IPS-15b (cell line): ENCODE measurements around the gene RPRD1B.

ENCODE experiments used
- H3K27me3 ChIP-seq: one replicate; pipeline ENCODE4 v1.6.1; 2013; ENCODE audit warnings: low read length; ENCODE audit not compliant: control insufficient read depth, insufficient read depth
- H3K36me3 ChIP-seq: one replicate; pipeline ENCODE4 v1.6.1; 2013; ENCODE audit warnings: low read length; ENCODE audit not compliant: control insufficient read depth, insufficient read depth
- H3K4me1 ChIP-seq: one replicate; pipeline ENCODE4 v1.6.1; 2013; ENCODE audit warnings: mild to moderate bottlenecking, low read length; ENCODE audit not compliant: control insufficient read depth, insufficient read depth
- H3K4me3 ChIP-seq: one replicate; pipeline ENCODE4 v1.5.1; 2013; ENCODE audit warnings: low read depth, low read length
- H3K9ac ChIP-seq: one replicate; pipeline ENCODE4 v1.6.1; 2013; ENCODE audit warnings: low read depth, mild to moderate bottlenecking, low read length
- H3K9me3 ChIP-seq: one replicate; pipeline ENCODE4 v1.6.1; 2013; ENCODE audit warnings: mild to moderate bottlenecking, low read length; ENCODE audit not compliant: control insufficient read depth, insufficient read depth

Gene RPRD1B

GRCh38 chr20:38132156-38132909 lies 98.8 kb downstream of the RPRD1B start:
- H3K4me1 ChIP-seq: no peaks in the 10 kb centered on the region
- no peak overlapping the region for H3K4me3 ChIP-seq
- H3K9me3 ChIP-seq: no peaks in the 10 kb centered on the region
- no peak overlapping the region for H3K9ac ChIP-seq
- no peaks in the 10 kb centered on the region for H3K36me3 ChIP-seq
- H3K27me3 ChIP-seq: no peaks in the 10 kb centered on the region

- no peak overlapping the region for H3K9ac ChIP-seq
- H3K4me1 ChIP-seq: no peaks in the 10 kb centered on the region
- H3K27me3 ChIP-seq: no peaks in the 10 kb centered on the region
- H3K4me3 ChIP-seq: no peak overlapping the region
- H3K9me3 ChIP-seq: no peaks in the 10 kb centered on the region
- H3K36me3 ChIP-seq: no peaks in the 10 kb centered on the region
These were observed 99.5 kb downstream of the RPRD1B start for GRCh38 chr20:38132910-38133501.

GRCh38 chr20:38133680-38134426 lies 100.3 kb downstream of the RPRD1B start:
- Histone ChIP-seq H3K36me3 (no peaks in the 10 kb centered on the region), H3K4me1 (no peaks in the 10 kb centered on the region)

GRCh38 chr20:38134427-38135270 lies 101.1 kb downstream of the RPRD1B start:
- no peak overlapping the region for H3K4me3 ChIP-seq
- H3K27me3 ChIP-seq: no peaks in the 10 kb centered on the region
- H3K36me3 ChIP-seq: no peaks in the 10 kb centered on the region
- no peak overlapping the region for H3K9ac ChIP-seq
- H3K4me1 ChIP-seq: no peaks in the 10 kb centered on the region
- no peaks in the 10 kb centered on the region for H3K9me3 ChIP-seq

More at GRCh38 chr20:38133680-38134426, 100.3 kb downstream of the RPRD1B start:
- no peaks in the 10 kb centered on the region for H3K9me3 ChIP-seq
- H3K4me3 ChIP-seq: no peak overlapping the region
- H3K27me3 ChIP-seq: no peaks in the 10 kb centered on the region
- H3K9ac ChIP-seq: no peak overlapping the region

- no peaks in the 10 kb centered on the region for H3K9me3 ChIP-seq
- H3K4me3 ChIP-seq: no peak overlapping the region
- H3K27me3 ChIP-seq: no peaks in the 10 kb centered on the region
- no peak overlapping the region for H3K9ac ChIP-seq
- H3K36me3 ChIP-seq: no peaks in the 10 kb centered on the region
- H3K4me1 ChIP-seq: peaks cover 2% of the 10 kb centered on the region
These were observed 101.7 kb downstream of the RPRD1B start for GRCh38 chr20:38135271-38135650.

GRCh38 chr20:38135651-38136420 lies 102.3 kb downstream of the RPRD1B start:
- no peaks in the 10 kb centered on the region for H3K9me3 ChIP-seq
- peaks cover 2% of the 10 kb centered on the region for H3K4me1 ChIP-seq
- H3K36me3 ChIP-seq: no peaks in the 10 kb centered on the region
- no peak overlapping the region for H3K9ac ChIP-seq
- H3K27me3 ChIP-seq: no peaks in the 10 kb centered on the region
- H3K4me3 ChIP-seq: no peak overlapping the region

GRCh38 chr20:38136421-38137245 lies 103.1 kb downstream of the RPRD1B start:
- no peak overlapping the region for H3K4me3 ChIP-seq
- no peak overlapping the region for H3K9ac ChIP-seq
- no peaks in the 10 kb centered on the region for H3K9me3 ChIP-seq
- peaks cover 2% of the 10 kb centered on the region for H3K4me1 ChIP-seq
- no peaks in the 10 kb centered on the region for H3K27me3 ChIP-seq
- no peaks in the 10 kb centered on the region for H3K36me3 ChIP-seq

GRCh38 chr20:38137441-38138037 lies 104.0 kb downstream of the RPRD1B start:
- Histone ChIP-seq H3K27me3 (no peaks in the 10 kb centered on the region), H3K9ac (no peak overlapping the region), H3K9me3 (no peaks in the 10 kb centered on the region), H3K4me1 (peaks cover 2% of the 10 kb centered on the region), H3K36me3 (no peaks in the 10 kb centered on the region), H3K4me3 (no peak overlapping the region)

- Histone ChIP-seq H3K4me1 (peaks cover 2% of the 10 kb centered on the region), H3K36me3 (no peaks in the 10 kb centered on the region), H3K9ac (no peak overlapping the region), H3K9me3 (no peaks in the 10 kb centered on the region), H3K27me3 (no peaks in the 10 kb centered on the region), H3K4me3 (no peak overlapping the region)
These were observed 104.7 kb downstream of the RPRD1B start for GRCh38 chr20:38138086-38138778.
